GM12892 (cell line): Measurements from ENCODE around the gene ADGRD1.
"Not testable (repeated sequence)": the region's sequence is repeated elsewhere in the genome, so short reads cannot be mapped to it uniquely, and the experiment has no call there.

ENCODE experiments used
- DNase-seq: peaks from one replicate; pipeline ENCODE4 v3.0.0; 2011; ENCODE audit not compliant: insufficient read length
- FAIRE-seq: peaks from 2 replicates; lab custom pipeline; 2011; peaks lifted over from hg19 to GRCh38; lab: Jason Lieb, UNC
- POLR2A ChIP-seq: IDR thresholded peaks from 2 replicates; pipeline ENCODE4 v1.6.1; 2011; ENCODE audit warnings: low read depth, low read length, control low read depth
- POLR2AphosphoS5 ChIP-seq: IDR thresholded peaks from 2 replicates; pipeline ENCODE4 v1.6.1; 2011; ENCODE audit warnings: low read depth, low read length, control low read depth
- TAF1 ChIP-seq: IDR thresholded peaks from 2 replicates; pipeline ENCODE4 v1.6.1; 2011; ENCODE audit warnings: low read depth, mild to moderate bottlenecking, control low read depth, low read length, borderline replicate concordance

The ADGRD1 gene

DNA sequence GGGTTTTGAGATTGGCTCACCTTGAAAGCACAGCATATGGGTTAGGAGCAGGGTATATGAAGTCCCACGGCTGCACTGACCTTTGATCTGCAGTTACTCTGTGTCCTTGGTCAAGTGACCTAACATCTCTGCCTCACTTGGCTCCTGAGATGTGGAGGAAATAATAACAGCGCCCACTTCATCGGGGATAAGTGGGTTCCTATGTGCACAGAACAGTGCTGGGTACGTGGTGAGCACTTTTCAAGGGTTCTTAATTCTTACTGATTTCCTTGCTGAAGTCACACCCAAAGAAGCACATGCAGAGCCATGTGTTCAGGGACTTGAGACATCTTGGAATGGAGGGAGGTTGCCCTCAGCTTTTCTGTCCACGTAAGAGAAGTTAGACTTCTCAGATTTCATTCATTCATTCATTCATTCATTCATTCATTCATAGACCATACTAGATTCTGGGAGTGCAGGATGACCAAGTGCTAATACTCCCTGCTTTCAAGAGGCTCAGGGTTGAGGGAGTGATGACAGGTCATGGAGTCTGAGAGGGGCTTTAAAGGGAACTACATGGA, 39.4 kb downstream of the ADGRD1 start:
- TF ChIP-seq POLR2AphosphoS5 (no peak), TAF1 (no peak), POLR2A (no peak)
- no peak for FAIRE-seq
- no peak for DNase-seq

- no peak for DNase-seq
- TF ChIP-seq TAF1 (no peak), POLR2A (no peak), POLR2AphosphoS5 (no peak)
- FAIRE-seq, result no peak
Measured at GRCh38 chr12:130993759-130994670, 40.3 kb downstream of the ADGRD1 start.

DNA sequence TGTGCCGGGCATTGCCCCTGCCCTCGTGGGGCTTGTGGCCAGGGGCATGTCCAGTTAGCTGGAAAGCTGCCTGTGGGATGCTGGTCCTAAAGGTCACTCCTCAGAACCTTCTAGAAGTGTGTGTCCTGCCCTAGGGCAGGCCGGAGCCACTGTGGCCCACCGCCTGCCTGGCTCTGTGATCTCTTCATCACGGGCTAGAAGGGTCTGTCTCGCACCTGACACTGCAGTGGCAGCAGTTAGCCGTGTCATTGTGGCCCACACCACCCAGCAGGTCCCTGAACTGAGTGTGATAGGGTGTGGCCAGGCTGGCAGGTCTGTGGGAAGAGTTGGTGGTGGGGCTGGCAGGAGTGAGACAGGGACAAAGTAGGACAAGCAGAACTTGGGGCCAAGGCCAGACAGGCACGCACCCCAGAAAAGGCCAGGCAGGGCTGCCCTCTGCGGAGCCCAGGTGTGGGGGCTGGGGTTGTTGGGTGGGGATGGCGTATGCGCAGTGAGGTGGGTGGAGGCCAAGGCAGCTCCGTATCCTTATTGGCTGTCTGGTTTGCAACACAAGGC, 41.2 kb downstream of the ADGRD1 start:
- TF ChIP-seq POLR2A, result no peak
- TF ChIP-seq POLR2AphosphoS5, result no peak
- TF ChIP-seq TAF1, result no peak
- DNase-seq (no peak), FAIRE-seq (no peak)

DNA sequence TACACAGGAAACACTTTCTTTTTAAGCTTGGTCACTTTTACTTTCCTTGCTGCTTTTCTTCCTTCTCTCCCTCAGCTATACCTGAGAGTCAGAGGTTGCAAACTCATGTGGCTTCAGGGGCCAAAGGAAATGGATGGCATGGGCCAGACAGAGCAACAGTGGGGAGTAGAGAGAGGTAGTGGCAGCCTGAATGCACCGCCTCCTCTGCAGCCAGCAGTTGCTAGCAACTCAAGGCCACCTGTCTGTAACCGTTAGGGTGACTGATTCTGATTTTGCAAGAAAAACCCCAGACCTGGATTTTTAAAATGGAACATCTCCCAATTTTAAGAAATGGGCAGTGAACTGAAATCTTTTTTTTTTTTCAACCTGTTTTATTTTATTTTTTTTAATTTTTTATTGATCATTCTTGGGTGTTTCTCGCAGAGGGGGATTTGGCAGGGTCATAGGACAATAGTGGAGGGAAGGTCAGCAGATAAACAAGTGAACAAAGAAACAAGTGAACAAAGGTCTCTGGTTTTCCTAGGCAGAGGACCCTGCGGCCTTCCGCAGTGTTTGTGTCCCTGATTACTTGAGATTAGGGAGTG, 41.8 kb downstream of the ADGRD1 start:
- FAIRE-seq, DNase-seq: not testable (repeated sequence)

- TF ChIP-seq POLR2A, result no peak
- no peak for TF ChIP-seq POLR2AphosphoS5
- TF ChIP-seq TAF1, result no peak
- DNase-seq (no peak), FAIRE-seq (no peak)
Measured at GRCh38 chr12:130998136-130998535, 44.4 kb downstream of the ADGRD1 start.

- DNase-seq, result no peak
- no peak for FAIRE-seq
- TF ChIP-seq TAF1 (no peak), POLR2AphosphoS5 (no peak), POLR2A (no peak)
Measured at GRCh38 chr12:131000000-131000486, 46.3 kb downstream of the ADGRD1 start.

DNA sequence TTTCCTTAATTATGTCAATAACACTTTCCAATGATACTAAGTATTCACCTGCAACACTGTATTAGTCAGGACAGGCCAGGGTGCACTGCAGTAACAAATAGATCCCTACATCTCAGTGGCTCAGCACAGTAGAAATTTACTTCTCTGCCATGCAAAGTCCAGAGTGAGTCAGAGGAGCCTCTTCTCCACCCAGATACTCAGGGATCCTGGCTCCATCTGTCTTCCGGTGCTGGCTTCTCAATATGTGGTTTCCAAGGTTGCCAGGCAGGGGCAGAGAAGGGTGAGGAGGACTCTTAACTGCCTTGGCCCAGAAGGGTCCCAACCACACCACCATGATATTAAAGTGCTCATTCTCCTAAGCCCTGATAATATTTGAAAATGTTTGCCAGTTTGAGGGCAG, 47.8 kb downstream of the ADGRD1 start:
- DNase-seq (no peak), FAIRE-seq (no peak)

DNA sequence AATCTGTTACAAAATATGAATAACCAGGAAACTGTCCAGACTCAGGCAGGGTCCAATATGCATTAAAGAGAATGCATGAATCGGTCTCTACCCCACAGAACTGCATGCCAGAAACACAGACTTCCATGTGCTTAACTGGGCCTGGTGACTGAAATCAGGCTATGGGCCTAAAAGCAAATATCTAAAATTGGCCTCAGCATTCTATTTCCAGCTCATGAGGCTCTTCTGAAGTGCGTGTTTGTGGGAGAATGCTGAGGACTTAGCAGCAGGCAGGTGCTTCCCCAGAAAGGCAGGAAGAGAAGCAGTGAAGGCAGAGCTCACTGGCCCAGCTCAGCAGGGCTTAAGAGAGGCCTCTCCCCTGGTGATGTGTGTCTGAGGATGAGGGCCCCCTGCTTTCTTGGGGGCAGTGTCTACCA, 48.5 kb downstream of the ADGRD1 start:
- TF ChIP-seq POLR2AphosphoS5 (peak; percentile 18; the same call in 1 of the 2 replicates), TAF1 (no peak), POLR2A (0 out of 2 replicates have a peak, but pooled peaks have one; percentile 33)
- no peak for FAIRE-seq
- peak; percentile 62 for DNase-seq

More for the DNA sequence above, 47.8 kb downstream of the ADGRD1 start:
- TF ChIP-seq POLR2A (no peak), TAF1 (no peak), POLR2AphosphoS5 (no peak)

- TF ChIP-seq TAF1, result no peak
- TF ChIP-seq POLR2A, result no peak
- no peak for TF ChIP-seq POLR2AphosphoS5
- FAIRE-seq (no peak), DNase-seq (no peak)
Measured at GRCh38 chr12:131003036-131003715, 49.5 kb downstream of the ADGRD1 start.

- TF ChIP-seq POLR2A (no peak), TAF1 (no peak), POLR2AphosphoS5 (no peak)
- DNase-seq (no peak), FAIRE-seq (no peak)
Measured at GRCh38 chr12:131003716-131004045, 50.0 kb downstream of the ADGRD1 start.

- no peak for FAIRE-seq
- TF ChIP-seq TAF1 (no peak), POLR2AphosphoS5 (no peak), POLR2A (no peak)
- DNase-seq, result no peak
Measured at GRCh38 chr12:131004166-131004565, 50.5 kb downstream of the ADGRD1 start.
